Forelimb muscle (tissue), 1 donor: ENCODE results near the gene RWDD4. TPM values are rescaled to one million over a fixed set of nuclear protein-coding genes. Genes with fewer than 3 reads are reported as not detected.
A peak's percentile ranks its signal among the peaks of the same experiment; 100 is the strongest.

Source experiments
- DNase-seq: peaks from one replicate; pipeline ENCODE4 v3.0.0-alpha.2; 2013; ENCODE audit warnings: low read depth
- polyA plus RNA-seq: library from polyadenylated mRNA; unstranded; fragments of 120-200 nt; gene quantifications from one replicate; pipeline ENCODE4 v1.2.1, GENCODE V29; 2013; ENCODE audit not compliant: insufficient read length

The RWDD4 gene
- polyA plus RNA-seq, result 28.7 TPM

GRCh38 chr4:183659029-183659871, at the start of gene RWDD4, which contains the start of gene TRAPPC11:
TSS of gene RWDD4 (minus strand) at chr4:183659185. CDS start at chr4:183658952, 233 bp downstream.
TSS of gene TRAPPC11 (plus strand) at chr4:183659293. CDS start at chr4:183663868, 4,575 bp downstream.
- DNase-seq, result peak; percentile 95

- DNase-seq, result no peak
Measured at GRCh38 chr4:183702492-183702891, 43.5 kb upstream of the RWDD4 start.

- no peak for DNase-seq
Measured at GRCh38 chr4:183700407-183700806, 41.4 kb upstream of the RWDD4 start.

- DNase-seq, result no peak
Measured at GRCh38 chr4:183698909-183699308, 39.9 kb upstream of the RWDD4 start.

GRCh38 chr4:183691897-183692296, 32.9 kb upstream of the RWDD4 start:
- no peak for DNase-seq

GRCh38 chr4:183691006-183691405, 32.0 kb upstream of the RWDD4 start:
- DNase-seq, result no peak

- DNase-seq, result no peak
Measured at GRCh38 chr4:183688216-183688615, 29.2 kb upstream of the RWDD4 start.

GRCh38 chr4:183686461-183686860, 27.5 kb upstream of the RWDD4 start:
- no peak for DNase-seq

- no peak for DNase-seq
Measured at GRCh38 chr4:183681119-183681518, 22.1 kb upstream of the RWDD4 start.

- DNase-seq, result peak; percentile 24
Measured at GRCh38 chr4:183675625-183676024, 16.6 kb upstream of the RWDD4 start.

- DNase-seq, result no peak
Measured at GRCh38 chr4:183674153-183674552, 15.2 kb upstream of the RWDD4 start.

GRCh38 chr4:183670960-183671555, 12.1 kb upstream of the RWDD4 start:
- no peak for DNase-seq

GRCh38 chr4:183670251-183670650, 11.3 kb upstream of the RWDD4 start:
- no peak for DNase-seq

- DNase-seq, result no peak
Measured at GRCh38 chr4:183666088-183666487, 7.1 kb upstream of the RWDD4 start.

- no peak for DNase-seq
Measured at GRCh38 chr4:183659872-183660242, 872 bp upstream of the RWDD4 start.

- no peak for DNase-seq
Measured at GRCh38 chr4:183658362-183659028, 490 bp downstream of the RWDD4 start.

- DNase-seq, result no peak
Measured at GRCh38 chr4:183657564-183657963, 1.4 kb downstream of the RWDD4 start.

GRCh38 chr4:183645326-183645725, 13.7 kb downstream of the RWDD4 start:
- no peak for DNase-seq

- no peak for DNase-seq
Measured at GRCh38 chr4:183639291-183639690, 19.7 kb downstream of the RWDD4 start.

GRCh38 chr4:183638436-183638835, 20.5 kb downstream of the RWDD4 start:
- DNase-seq, result no peak

- no peak for DNase-seq
Measured at GRCh38 chr4:183637461-183637860, 21.5 kb downstream of the RWDD4 start.

GRCh38 chr4:183636923-183637322, 22.1 kb downstream of the RWDD4 start:
- DNase-seq, result no peak

- DNase-seq, result no peak
Measured at GRCh38 chr4:183636503-183636902, 22.5 kb downstream of the RWDD4 start.
